Measurements from ENCODE around the gene DSTN.

DSTN gene

DNA sequence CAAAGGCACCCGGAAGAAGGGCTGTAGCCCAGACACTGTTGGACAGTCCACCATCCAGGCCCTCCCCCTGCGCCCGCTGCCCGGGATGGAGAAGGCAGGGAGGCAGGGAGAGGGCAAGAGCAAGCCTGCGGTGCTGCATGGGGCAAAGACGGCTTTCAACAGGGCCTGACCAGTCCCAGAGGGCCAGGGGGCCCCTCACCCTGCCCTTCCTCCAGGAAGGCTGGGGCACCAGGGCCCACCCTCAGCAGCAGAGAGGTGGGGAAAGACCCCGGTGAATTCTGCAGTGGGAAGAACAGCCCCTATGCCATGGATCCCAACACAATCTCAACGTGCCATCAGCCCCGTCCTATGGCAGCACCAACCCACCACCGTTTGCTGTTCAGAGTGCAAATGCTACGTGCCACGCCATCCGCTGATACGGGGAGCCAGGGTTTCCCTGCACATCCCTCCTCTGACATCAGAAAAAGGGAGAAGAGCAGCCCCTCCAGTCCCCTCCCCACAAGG, 71.1 kb downstream of the DSTN start:
- H3K36me3 ChIP-seq (replicated peaks in 1 of 2; ENCODE audit: control insufficient read depth in 2 of 2, insufficient read depth in 2 of 2, low read length in 2 of 2): peaks cover 0 to 8% of the 10 kb centered on the region in 2 donors
- no peak overlapping the region for H3K14ac ChIP-seq (ENCODE audit: low read length)
- no peak overlapping the region for H3K27ac ChIP-seq (replicated peaks; ENCODE audit: low read length)
- H3K18ac ChIP-seq (ENCODE audit: low read length): no peak overlapping the region
- WGBS, 2 donors (ENCODE audit: extremely low coverage in 2 of 2, insufficient read length in 2 of 2, insufficient replicate concordance in 1 of 2): no CpG with 5 or more reads among the region's 14 CpGs
- no peak overlapping the region for H2BK15ac ChIP-seq (ENCODE audit: low read length)
- no peak overlapping the region for H2BK5ac ChIP-seq (ENCODE audit: low read length)
- peaks cover 15 to 33% of the 10 kb centered on the region in 2 donors for H3K4me1 ChIP-seq (ENCODE audit: control insufficient read depth in 2 of 2, insufficient read depth in 1 of 2, low read depth in 1 of 2, low read length in 2 of 2)
- no peak overlapping the region for H2AK5ac ChIP-seq (ENCODE audit: low read depth, low read length)
- H3K9ac ChIP-seq (ENCODE audit: low read depth, low read length, poor library complexity): peak overlapping the region; percentile 2
- H2BK120ac ChIP-seq (ENCODE audit: low read depth, low read length): no peak overlapping the region
- H4K8ac ChIP-seq (ENCODE audit: low read depth, low read length): no peak overlapping the region
- H2BK12ac ChIP-seq (ENCODE audit: low read length): no peak overlapping the region
- no peaks in the 10 kb centered on the region for H3K27me3 ChIP-seq (ENCODE audit: control insufficient read depth in 3 of 3, insufficient read depth in 3 of 3, low read depth in 1 of 3, low read length in 3 of 3)
- no peak overlapping the region for H2AFZ ChIP-seq (ENCODE audit: low read length)
- no peak overlapping the region for H3K23ac ChIP-seq (ENCODE audit: low read depth, low read length, poor library complexity)
- H3K79me1 ChIP-seq (ENCODE audit: low read depth, low read length): no peaks in the 10 kb centered on the region
- H3K4me2 ChIP-seq (ENCODE audit: insufficient read depth, low read length, poor library complexity, severe bottlenecking): no peak overlapping the region
- H3K9me3 ChIP-seq (replicated peaks in 1 of 2; ENCODE audit: control insufficient read depth in 2 of 2, insufficient read depth in 1 of 2, low read depth in 1 of 2, low read length in 2 of 2): no peaks in the 10 kb centered on the region
- no peak overlapping the region for H4K91ac ChIP-seq (ENCODE audit: low read depth, low read length, poor library complexity)
- no peak overlapping the region for H3K4ac ChIP-seq (ENCODE audit: low read length)
- no peak for DNase-seq (ENCODE audit: low spot score)
- H3K4me3 ChIP-seq (ENCODE audit: low read length in 2 of 2): no peak overlapping the region

DNA sequence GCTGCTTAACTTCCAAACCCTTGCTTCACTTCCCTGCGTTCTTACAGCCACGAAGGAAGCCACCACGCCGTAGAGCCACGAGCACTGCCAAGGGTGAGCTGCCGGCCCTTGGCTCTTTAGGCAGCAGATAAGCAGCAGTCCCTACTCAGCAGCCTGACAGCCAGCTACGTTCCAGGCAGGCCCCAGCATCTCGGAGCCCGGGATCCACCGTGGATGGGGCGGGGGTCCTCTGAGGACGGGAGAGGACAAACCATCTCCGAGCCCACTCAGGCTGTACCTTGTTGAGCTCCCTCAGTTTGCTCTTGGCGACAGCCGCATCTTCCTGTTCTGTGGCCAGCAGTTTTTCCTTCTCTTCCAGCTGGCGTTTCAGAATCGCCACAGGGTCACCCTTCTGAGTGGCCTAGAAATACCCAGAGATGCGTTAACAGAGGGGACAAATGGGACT, 71.7 kb downstream of the DSTN start:
- no peak overlapping the region for H4K8ac ChIP-seq (ENCODE audit: low read depth, low read length)
- no peak overlapping the region for H3K4me2 ChIP-seq (ENCODE audit: insufficient read depth, low read length, poor library complexity, severe bottlenecking)
- H2BK120ac ChIP-seq (ENCODE audit: low read depth, low read length): no peak overlapping the region
- no peak overlapping the region for H3K18ac ChIP-seq (ENCODE audit: low read length)
- H3K79me1 ChIP-seq (ENCODE audit: low read depth, low read length): no peaks in the 10 kb centered on the region
- no peak for DNase-seq (ENCODE audit: low spot score)
- H3K27ac ChIP-seq (replicated peaks; ENCODE audit: low read length): no peak overlapping the region
- H2BK15ac ChIP-seq (ENCODE audit: low read length): no peak overlapping the region
- no peak overlapping the region for H2BK5ac ChIP-seq (ENCODE audit: low read length)
- peaks cover 0 to 8% of the 10 kb centered on the region in 2 donors for H3K36me3 ChIP-seq (replicated peaks in 1 of 2; ENCODE audit: control insufficient read depth in 2 of 2, insufficient read depth in 2 of 2, low read length in 2 of 2)
- H3K27me3 ChIP-seq (ENCODE audit: control insufficient read depth in 3 of 3, insufficient read depth in 3 of 3, low read depth in 1 of 3, low read length in 3 of 3): no peaks in the 10 kb centered on the region
- H3K23ac ChIP-seq (ENCODE audit: low read depth, low read length, poor library complexity): no peak overlapping the region
- H3K4me1 ChIP-seq (ENCODE audit: control insufficient read depth in 2 of 2, insufficient read depth in 1 of 2, low read depth in 1 of 2, low read length in 2 of 2): peaks cover 12 to 27% of the 10 kb centered on the region in 2 donors
- no peak overlapping the region for H2AK5ac ChIP-seq (ENCODE audit: low read depth, low read length)
- H3K9me3 ChIP-seq (replicated peaks in 1 of 2; ENCODE audit: control insufficient read depth in 2 of 2, insufficient read depth in 1 of 2, low read depth in 1 of 2, low read length in 2 of 2): no peaks in the 10 kb centered on the region
- no peak overlapping the region for H3K14ac ChIP-seq (ENCODE audit: low read length)
- H3K9ac ChIP-seq (ENCODE audit: low read depth, low read length, poor library complexity): no peak overlapping the region
- H2AFZ ChIP-seq (ENCODE audit: low read length): no peak overlapping the region
- no peak overlapping the region for H3K4me3 ChIP-seq (ENCODE audit: low read length in 2 of 2)
- H4K91ac ChIP-seq (ENCODE audit: low read depth, low read length, poor library complexity): no peak overlapping the region
- no peak overlapping the region for H3K4ac ChIP-seq (ENCODE audit: low read length)
- no CpG with 5 or more reads among the region's 18 CpGs for WGBS, 2 donors (ENCODE audit: extremely low coverage in 2 of 2, insufficient read length in 2 of 2, insufficient replicate concordance in 1 of 2)
- H2BK12ac ChIP-seq (ENCODE audit: low read length): no peak overlapping the region

DNA sequence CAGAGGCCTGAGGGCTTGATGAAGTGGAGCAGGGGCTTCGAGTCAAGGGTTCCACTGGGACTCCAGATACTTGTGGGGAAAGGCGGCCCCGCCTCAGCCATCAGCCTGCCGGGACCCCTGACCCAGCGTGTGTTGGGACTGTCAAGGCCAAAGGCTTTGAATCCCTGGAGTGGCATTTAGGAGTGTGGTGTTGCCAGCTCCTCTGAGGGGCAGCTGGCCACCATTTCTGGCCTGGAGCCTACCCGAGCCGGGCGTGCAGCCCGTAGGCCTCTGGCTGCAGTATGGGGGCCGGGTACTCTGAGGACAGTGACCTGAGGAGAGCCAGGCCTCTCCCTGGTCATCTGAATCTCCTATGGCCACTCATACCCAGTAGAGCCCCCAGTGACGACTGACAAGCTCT, 72.1 kb downstream of the DSTN start:
- Histone ChIP-seq H3K9ac (ENCODE audit: low read depth, low read length, poor library complexity) (no peak overlapping the region), H2BK5ac (ENCODE audit: low read length) (no peak overlapping the region), H3K4me3 (ENCODE audit: low read length in 2 of 2) (no peak overlapping the region), H3K79me1 (ENCODE audit: low read depth, low read length) (no peaks in the 10 kb centered on the region), H2AK5ac (ENCODE audit: low read depth, low read length) (no peak overlapping the region), H2BK15ac (ENCODE audit: low read length) (no peak overlapping the region), H2AFZ (ENCODE audit: low read length) (no peak overlapping the region), H2BK120ac (ENCODE audit: low read depth, low read length) (no peak overlapping the region), H3K18ac (ENCODE audit: low read length) (no peak overlapping the region), H3K4ac (ENCODE audit: low read length) (no peak overlapping the region), H4K8ac (ENCODE audit: low read depth, low read length) (no peak overlapping the region), H3K14ac (ENCODE audit: low read length) (no peak overlapping the region), H3K23ac (ENCODE audit: low read depth, low read length, poor library complexity) (no peak overlapping the region), H3K9me3 (replicated peaks in 1 of 2; ENCODE audit: control insufficient read depth in 2 of 2, insufficient read depth in 1 of 2, low read depth in 1 of 2, low read length in 2 of 2) (no peaks in the 10 kb centered on the region), H3K4me1 (ENCODE audit: control insufficient read depth in 2 of 2, insufficient read depth in 1 of 2, low read depth in 1 of 2, low read length in 2 of 2) (peaks cover 12 to 22% of the 10 kb centered on the region in 2 donors), H2BK12ac (ENCODE audit: low read length) (no peak overlapping the region), H4K91ac (ENCODE audit: low read depth, low read length, poor library complexity) (no peak overlapping the region), H3K27me3 (ENCODE audit: control insufficient read depth in 3 of 3, insufficient read depth in 3 of 3, low read depth in 1 of 3, low read length in 3 of 3) (no peaks in the 10 kb centered on the region), H3K4me2 (ENCODE audit: insufficient read depth, low read length, poor library complexity, severe bottlenecking) (no peak overlapping the region), H3K36me3 (replicated peaks in 1 of 2; ENCODE audit: control insufficient read depth in 2 of 2, insufficient read depth in 2 of 2, low read length in 2 of 2) (peaks cover 0 to 8% of the 10 kb centered on the region in 2 donors), H3K27ac (replicated peaks; ENCODE audit: low read length) (no peak overlapping the region)
- DNase-seq (ENCODE audit: low spot score): no peak
- WGBS, 2 donors (ENCODE audit: extremely low coverage in 2 of 2, insufficient read length in 2 of 2, insufficient replicate concordance in 1 of 2): no CpG with 5 or more reads among the region's 11 CpGs

DNA sequence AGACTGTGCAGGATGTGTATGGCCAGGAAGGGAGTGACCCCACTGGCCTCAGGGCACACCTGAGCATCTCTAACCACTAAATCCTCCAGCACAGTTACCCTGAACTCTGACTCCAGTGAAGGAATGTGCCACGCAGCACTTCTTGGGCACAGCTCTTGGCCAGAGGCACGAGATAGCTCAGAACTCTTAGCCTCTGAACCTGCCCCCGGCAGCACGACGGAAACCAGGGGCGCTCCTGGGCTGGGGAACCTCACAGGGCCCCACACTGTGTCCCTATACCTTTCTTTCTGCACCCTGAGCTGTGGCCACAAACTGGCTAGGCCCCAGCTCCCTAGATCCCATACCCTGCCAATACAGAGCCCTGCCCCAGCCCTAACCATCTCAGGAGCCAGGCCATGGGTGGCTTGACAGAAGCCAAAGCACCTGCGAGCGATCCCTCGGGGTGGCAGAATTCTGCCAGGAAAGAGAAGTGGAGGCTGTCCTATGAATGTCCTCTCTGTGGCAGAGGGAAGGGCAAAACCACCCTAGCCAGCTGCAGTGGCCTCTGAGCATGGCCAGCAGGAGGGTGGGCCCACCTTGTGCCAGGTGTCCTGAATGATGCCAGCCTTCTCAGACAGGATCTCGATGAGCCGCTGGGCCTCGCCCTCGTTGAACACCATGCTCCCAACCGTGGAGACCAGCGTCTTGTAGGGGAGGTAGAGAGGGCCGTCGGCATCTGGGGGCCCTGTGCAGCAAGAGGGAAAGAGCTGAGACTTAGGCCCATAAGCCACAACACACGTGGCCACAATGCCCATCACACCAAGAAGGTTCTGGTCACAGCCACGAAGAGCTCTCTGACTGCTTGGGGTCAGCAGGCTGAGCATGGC, 72.8 kb downstream of the DSTN start:
- Histone ChIP-seq H2AFZ (ENCODE audit: low read length) (no peak overlapping the region), H3K9ac (ENCODE audit: low read depth, low read length, poor library complexity) (no peak overlapping the region), H3K4me2 (ENCODE audit: insufficient read depth, low read length, poor library complexity, severe bottlenecking) (no peak overlapping the region), H2BK15ac (ENCODE audit: low read length) (no peak overlapping the region), H3K4me3 (ENCODE audit: low read length in 2 of 2) (no peak overlapping the region), H2BK12ac (ENCODE audit: low read length) (no peak overlapping the region), H3K36me3 (replicated peaks in 1 of 2; ENCODE audit: control insufficient read depth in 2 of 2, insufficient read depth in 2 of 2, low read length in 2 of 2) (peaks cover 0 to 8% of the 10 kb centered on the region in 2 donors), H3K27ac (replicated peaks; ENCODE audit: low read length) (no peak overlapping the region), H4K91ac (ENCODE audit: low read depth, low read length, poor library complexity) (no peak overlapping the region), H3K18ac (ENCODE audit: low read length) (no peak overlapping the region), H3K27me3 (ENCODE audit: control insufficient read depth in 3 of 3, insufficient read depth in 3 of 3, low read depth in 1 of 3, low read length in 3 of 3) (no peaks in the 10 kb centered on the region), H2BK120ac (ENCODE audit: low read depth, low read length) (no peak overlapping the region), H2BK5ac (ENCODE audit: low read length) (no peak overlapping the region), H3K4ac (ENCODE audit: low read length) (no peak overlapping the region), H3K4me1 (ENCODE audit: control insufficient read depth in 2 of 2, insufficient read depth in 1 of 2, low read depth in 1 of 2, low read length in 2 of 2) (peaks cover 13 to 18% of the 10 kb centered on the region in 2 donors), H3K9me3 (replicated peaks in 1 of 2; ENCODE audit: control insufficient read depth in 2 of 2, insufficient read depth in 1 of 2, low read depth in 1 of 2, low read length in 2 of 2) (no peaks in the 10 kb centered on the region), H2AK5ac (ENCODE audit: low read depth, low read length) (no peak overlapping the region), H3K23ac (ENCODE audit: low read depth, low read length, poor library complexity) (no peak overlapping the region), H4K8ac (ENCODE audit: low read depth, low read length) (no peak overlapping the region), H3K14ac (ENCODE audit: low read length) (no peak overlapping the region), H3K79me1 (ENCODE audit: low read depth, low read length) (no peaks in the 10 kb centered on the region)
- WGBS, 2 donors (ENCODE audit: extremely low coverage in 2 of 2, insufficient read length in 2 of 2, insufficient replicate concordance in 1 of 2): no CpG with 5 or more reads among the region's 19 CpGs
- DNase-seq (ENCODE audit: low spot score): no peak
